ENCODE results near the gene NCLN. TPM values are rescaled to one million over a fixed set of nuclear protein-coding genes. Genes with fewer than 3 reads are reported as not detected.

NCLN gene
- total RNA-seq, 4 donors from 2014 or later, result 28.4 to 40.4 (median 32.5) TPM

DNA sequence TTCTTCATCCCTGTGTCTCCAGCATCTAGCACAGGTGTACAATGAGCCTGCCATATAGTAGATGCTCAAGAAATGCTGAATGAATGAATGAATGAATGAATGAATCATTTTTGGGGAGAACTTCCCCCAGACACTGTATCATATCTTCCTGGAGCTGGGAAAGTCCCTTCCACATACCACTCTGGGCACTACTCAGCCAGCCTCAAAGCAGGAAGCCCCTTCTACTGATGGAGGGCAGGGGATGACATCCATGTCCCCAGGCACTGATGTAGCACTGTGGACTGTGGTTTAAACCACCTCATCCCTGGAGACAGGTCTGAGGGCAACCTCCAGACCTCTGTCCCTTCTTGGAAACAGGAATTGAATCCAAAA lies 45.1 kb upstream of the NCLN start:
- no peak overlapping the region for H3K4me3 ChIP-seq (ENCODE audit: low read depth, poor library complexity, severe bottlenecking)
- intact Hi-C loops (cut with DNase I; ENCODE audit: low total_unique reads), result no loop called here
- TF ChIP-seq, protein P1, sequence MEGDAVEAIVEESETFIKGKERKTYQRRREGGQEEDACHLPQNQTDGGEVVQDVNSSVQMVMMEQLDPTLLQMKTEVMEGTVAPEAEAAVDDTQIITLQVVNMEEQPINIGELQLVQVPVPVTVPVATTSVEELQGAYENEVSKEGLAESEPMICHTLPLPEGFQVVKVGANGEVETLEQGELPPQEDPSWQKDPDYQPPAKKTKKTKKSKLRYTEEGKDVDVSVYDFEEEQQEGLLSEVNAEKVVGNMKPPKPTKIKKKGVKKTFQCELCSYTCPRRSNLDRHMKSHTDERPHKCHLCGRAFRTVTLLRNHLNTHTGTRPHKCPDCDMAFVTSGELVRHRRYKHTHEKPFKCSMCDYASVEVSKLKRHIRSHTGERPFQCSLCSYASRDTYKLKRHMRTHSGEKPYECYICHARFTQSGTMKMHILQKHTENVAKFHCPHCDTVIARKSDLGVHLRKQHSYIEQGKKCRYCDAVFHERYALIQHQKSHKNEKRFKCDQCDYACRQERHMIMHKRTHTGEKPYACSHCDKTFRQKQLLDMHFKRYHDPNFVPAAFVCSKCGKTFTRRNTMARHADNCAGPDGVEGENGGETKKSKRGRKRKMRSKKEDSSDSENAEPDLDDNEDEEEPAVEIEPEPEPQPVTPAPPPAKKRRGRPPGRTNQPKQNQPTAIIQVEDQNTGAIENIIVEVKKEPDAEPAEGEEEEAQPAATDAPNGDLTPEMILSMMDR (IDR thresholded peaks at IDR 0.05), result no peak
- no peak for TF ChIP-seq POLR2A (IDR thresholded peaks at IDR 0.05)
- DNase-seq (ENCODE audit: low spot score in 2 of 2), result no peak

- TF ChIP-seq POLR2A (IDR thresholded peaks at IDR 0.05), result no peak
- TF ChIP-seq, protein P1 (IDR thresholded peaks at IDR 0.05), result no peak
- intact Hi-C loops (cut with DNase I; ENCODE audit: low total_unique reads), result no loop called here
- peak in 1 of 2 donors; percentile 45 for DNase-seq (ENCODE audit: low spot score in 2 of 2)
- H3K4me3 ChIP-seq (ENCODE audit: low read depth, poor library complexity, severe bottlenecking), result no peak overlapping the region
- WGBS, 2 donors, result 19 to 28% methylated on average over 6 of the region's 6 CpGs
Observed at GRCh38 chr19:3142292-3142670, 43.4 kb upstream of the NCLN start.

DNA sequence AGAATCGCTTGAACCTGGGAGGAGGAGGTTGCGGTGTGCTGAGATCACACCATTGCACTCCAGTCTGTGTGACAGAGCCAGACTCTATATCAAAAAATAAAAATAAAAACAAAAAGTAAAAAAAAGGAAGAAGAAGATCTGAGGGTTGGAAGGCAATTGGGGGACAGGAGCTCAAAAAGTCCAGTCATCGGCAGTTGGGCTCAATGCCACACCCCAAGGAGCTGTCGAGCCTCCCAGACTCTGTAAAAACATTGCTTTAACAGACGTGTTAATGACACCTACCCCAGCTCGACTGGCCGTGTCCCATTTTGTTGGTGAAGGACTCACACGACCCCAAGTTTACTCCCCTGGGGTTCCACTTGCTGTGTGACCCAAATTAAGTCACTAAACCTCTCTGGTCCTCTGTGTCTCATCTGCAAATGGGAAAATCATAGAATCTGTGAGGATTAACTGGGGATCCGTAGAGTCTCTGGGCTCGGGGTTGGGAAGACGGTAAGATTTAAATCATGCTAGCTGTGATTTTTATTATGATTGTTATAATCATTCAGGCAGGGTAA lies 42.9 kb upstream of the NCLN start:
- intact Hi-C loops (cut with DNase I; ENCODE audit: low total_unique reads), result no loop called here
- no peak for TF ChIP-seq POLR2A (IDR thresholded peaks at IDR 0.05)
- TF ChIP-seq, protein P1 (IDR thresholded peaks at IDR 0.05), result no peak
- WGBS, 2 donors, result 59 to 64% methylated on average over 11 of the region's 11 CpGs
- no peak for DNase-seq (ENCODE audit: low spot score in 2 of 2)
- H3K4me3 ChIP-seq (ENCODE audit: low read depth, poor library complexity, severe bottlenecking), result no peak overlapping the region

- H3K4me3 ChIP-seq (ENCODE audit: low read depth, poor library complexity, severe bottlenecking), result no peak overlapping the region
- 67 to 72% methylated on average over 20 of the region's 20 CpGs for WGBS, 2 donors
- DNase-seq (ENCODE audit: low spot score in 2 of 2), result no peak
- intact Hi-C loops (cut with DNase I; ENCODE audit: low total_unique reads), result no loop called here
- no peak for TF ChIP-seq POLR2A (IDR thresholded peaks at IDR 0.05)
- TF ChIP-seq, protein P1 (IDR thresholded peaks at IDR 0.05), result no peak
Observed at GRCh38 chr19:3145909-3146676, 39.6 kb upstream of the NCLN start.

- TF ChIP-seq, protein P1 (IDR thresholded peaks at IDR 0.05), result peak in 1 of 3 donors; percentile 22
- no peak for TF ChIP-seq POLR2A (IDR thresholded peaks at IDR 0.05)
- intact Hi-C loops (cut with DNase I; ENCODE audit: low total_unique reads), result no loop called here
- WGBS, 2 donors, result 68 to 75% methylated on average over 5 of the region's 5 CpGs
- no peak for DNase-seq (ENCODE audit: low spot score in 2 of 2)
- no peak overlapping the region for H3K4me3 ChIP-seq (ENCODE audit: low read depth, poor library complexity, severe bottlenecking)
Observed at GRCh38 chr19:3146677-3147100, 39.0 kb upstream of the NCLN start.
